Breast epithelium (tissue), 3 donors: Measurements from ENCODE around the gene PDLIM1.

Source experiments
- POLR2AphosphoS5 ChIP-seq, 3 donors: sonication (generic); formaldehyde crosslinking; IDR thresholded peaks; one replicate each; pipeline ENCODE4 v1.6.1; 2017; ENCODE audit warnings: antibody characterized with exemption in 3 of 3
- TF ChIP-seq, protein P1 (sequence below), 3 donors: fragments of 450-650 bp; IDR thresholded peaks; one replicate each; pipeline ENCODE4 v1.5.1; 2016 to 2017; ENCODE audit warnings: antibody characterized with exemption in 3 of 3, mild to moderate bottlenecking in 3 of 3, moderate library complexity in 3 of 3

DNA sequence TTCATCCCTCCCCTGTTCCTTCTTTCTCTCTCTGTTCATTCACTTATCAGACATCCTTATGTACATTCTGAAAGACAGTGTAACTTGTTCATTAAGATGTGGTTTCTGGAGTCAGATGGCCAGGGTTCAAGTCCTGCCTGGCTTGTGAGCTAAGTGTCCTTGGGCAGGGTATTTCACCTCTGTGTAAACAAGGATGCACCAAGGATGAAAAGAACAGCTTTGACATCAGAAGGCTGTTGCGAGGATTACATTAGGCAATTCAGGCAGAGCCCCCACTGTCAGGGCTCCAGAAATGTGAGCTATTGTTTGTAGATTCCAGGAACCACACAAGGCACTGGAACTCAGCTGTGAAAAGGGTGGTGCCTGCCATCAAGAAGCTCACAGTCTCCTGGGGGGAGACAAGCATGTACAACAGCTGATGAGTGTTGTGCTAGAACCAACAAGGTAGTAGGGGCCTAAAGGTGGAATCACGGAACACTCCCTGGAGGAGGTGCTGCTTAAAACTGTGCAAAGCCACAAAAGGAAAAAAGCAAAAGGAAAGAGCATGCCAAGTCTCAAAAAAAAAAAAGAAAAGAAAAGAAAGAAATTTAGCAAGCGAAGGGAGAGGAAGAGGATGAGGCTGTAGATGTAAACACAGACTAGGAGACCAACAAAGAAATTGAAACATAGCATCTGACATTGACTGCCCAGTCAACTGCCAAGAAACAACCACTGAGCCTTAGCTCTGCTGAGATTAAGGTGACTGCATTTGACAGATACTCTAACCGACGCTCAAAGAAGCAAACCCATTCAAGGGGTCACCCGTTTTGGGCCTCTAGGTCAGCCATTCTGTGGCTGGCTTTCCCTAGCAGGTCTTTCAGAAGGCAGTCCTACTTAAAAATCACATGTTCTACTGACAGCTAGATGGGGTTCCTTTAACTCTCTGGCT is 12.5 kb downstream of the PDLIM1 start:
- TF ChIP-seq, protein P1, sequence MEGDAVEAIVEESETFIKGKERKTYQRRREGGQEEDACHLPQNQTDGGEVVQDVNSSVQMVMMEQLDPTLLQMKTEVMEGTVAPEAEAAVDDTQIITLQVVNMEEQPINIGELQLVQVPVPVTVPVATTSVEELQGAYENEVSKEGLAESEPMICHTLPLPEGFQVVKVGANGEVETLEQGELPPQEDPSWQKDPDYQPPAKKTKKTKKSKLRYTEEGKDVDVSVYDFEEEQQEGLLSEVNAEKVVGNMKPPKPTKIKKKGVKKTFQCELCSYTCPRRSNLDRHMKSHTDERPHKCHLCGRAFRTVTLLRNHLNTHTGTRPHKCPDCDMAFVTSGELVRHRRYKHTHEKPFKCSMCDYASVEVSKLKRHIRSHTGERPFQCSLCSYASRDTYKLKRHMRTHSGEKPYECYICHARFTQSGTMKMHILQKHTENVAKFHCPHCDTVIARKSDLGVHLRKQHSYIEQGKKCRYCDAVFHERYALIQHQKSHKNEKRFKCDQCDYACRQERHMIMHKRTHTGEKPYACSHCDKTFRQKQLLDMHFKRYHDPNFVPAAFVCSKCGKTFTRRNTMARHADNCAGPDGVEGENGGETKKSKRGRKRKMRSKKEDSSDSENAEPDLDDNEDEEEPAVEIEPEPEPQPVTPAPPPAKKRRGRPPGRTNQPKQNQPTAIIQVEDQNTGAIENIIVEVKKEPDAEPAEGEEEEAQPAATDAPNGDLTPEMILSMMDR (IDR thresholded peaks at IDR 0.05), result no peak
- TF ChIP-seq POLR2AphosphoS5 (IDR thresholded peaks at IDR 0.05), result peak in 1 of 3 donors; percentile 17
